Left lung (tissue), 10 donors: ENCODE measurements around the gene NTM. TPM values are rescaled to one million over a fixed set of nuclear protein-coding genes. Genes with fewer than 3 reads are reported as not detected.

Experiments used
- ATAC-seq: fragments of 200-7000 bp; cut with Tn5 transposase; one replicate; pipeline ENCODE4 v1.9.1; 2020; ENCODE audit warnings: moderate library complexity
- DNase-seq, 4 donors: peaks; one replicate each; pipeline ENCODE4 v3.0.0-alpha.2; 2013 to 2020
- H3K27ac ChIP-seq, 2 donors: fragments of 200-600 bp; sonication (generic) in 1 of 2; one replicate each; pipeline versions ENCODE4 v1.5.0 to v1.8.0; 2020 to 2021
- H3K27me3 ChIP-seq, 2 donors: fragments of 200-600 bp; sonication (generic) in 1 of 2; one replicate each; pipeline versions ENCODE4 v1.5.0 to v1.8.0; 2020 to 2021
- H3K36me3 ChIP-seq, 2 donors: fragments of 200-600 bp; sonication (generic) in 1 of 2; one replicate each; pipeline versions ENCODE4 v1.5.0 to v1.8.0; 2020 to 2021
- H3K4me1 ChIP-seq, 2 donors: fragments of 200-600 bp; one replicate each; pipeline ENCODE4 v1.8.0; 2021
- H3K4me3 ChIP-seq, 2 donors: fragments of 200-600 bp; sonication (generic) in 1 of 2; one replicate each; pipeline versions ENCODE4 v1.5.0 to v1.8.0; 2020 to 2021; ENCODE audit warnings: mild to moderate bottlenecking in 1 of 2
- H3K9me3 ChIP-seq, 2 donors: fragments of 200-600 bp; sonication (generic) in 1 of 2; one replicate each; pipeline versions ENCODE4 v1.5.0 to v1.8.0; 2020 to 2021
- intact Hi-C, 2 donors: fragments of 100-400 bp; cut with DNase I; formaldehyde crosslinking; loops; one replicate each; pipeline versions ENCODE4 v1.11.2 to v1.14.2; 2022
- polyA plus RNA-seq, 6 donors: library from polyadenylated mRNA; unstranded; fragments of 120-200 nt; gene quantifications; one replicate each; pipeline ENCODE4 v1.2.1, GENCODE V29; 2013; ENCODE audit not compliant: insufficient read length in 6 of 6
- total RNA-seq, 2 donors: library from RNA; stranded (reverse); fragmentation: NEBNext Ultra II Directional; extraction: Animal tissue kit (Norgen Biotek cat#: 25700); gene quantifications; one replicate each; pipeline ENCODE4 v1.2.1, GENCODE V29; 2021
- TF ChIP-seq, protein P1 (sequence below), 2 donors: fragments of 200-600 bp; sonication (generic) in 1 of 2; IDR thresholded peaks; one replicate each; pipeline versions ENCODE4 v1.5.0 to v1.8.0; 2021; ENCODE audit warnings: antibody characterized with exemption in 2 of 2
- donor health status: DM: no; HTN: yes; CAD: no.
- donor health status: DM: no; HTN: no; CAD: no.

Gene NTM
- total and polyA plus RNA-seq, 8 donors: 9.5 to 31.0 (median 21.1) TPM

DNA sequence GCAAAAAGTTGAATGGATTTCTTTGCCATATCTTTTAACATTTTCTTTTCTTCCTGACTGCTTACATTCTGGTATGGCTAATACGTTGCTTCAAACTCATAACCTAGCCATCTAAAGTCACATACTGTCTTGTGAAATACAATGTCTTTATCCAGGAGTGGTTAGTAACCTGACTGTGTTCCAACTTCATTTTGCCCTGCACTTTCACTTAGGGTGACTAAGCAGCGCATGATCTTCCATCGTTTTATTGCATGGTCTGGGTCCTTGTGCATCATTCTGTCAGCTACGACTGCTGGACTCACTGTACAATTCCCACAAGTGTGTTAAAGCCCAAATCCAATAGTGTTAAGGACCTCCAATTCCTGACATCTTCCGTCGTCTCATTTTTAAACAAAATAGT is 403.2 kb downstream of the NTM start:
- intact Hi-C loops: no loop called here
- ATAC-seq (no peak), DNase-seq (no peak)
- Histone ChIP-seq H3K4me1 (no peaks in the 10 kb centered on the region), H3K27ac (no peak overlapping the region), H3K36me3 (no peaks in the 10 kb centered on the region), H3K27me3 (no peaks in the 10 kb centered on the region), H3K9me3 (no peaks in the 10 kb centered on the region), H3K4me3 (no peak overlapping the region)
- TF ChIP-seq, protein P1, sequence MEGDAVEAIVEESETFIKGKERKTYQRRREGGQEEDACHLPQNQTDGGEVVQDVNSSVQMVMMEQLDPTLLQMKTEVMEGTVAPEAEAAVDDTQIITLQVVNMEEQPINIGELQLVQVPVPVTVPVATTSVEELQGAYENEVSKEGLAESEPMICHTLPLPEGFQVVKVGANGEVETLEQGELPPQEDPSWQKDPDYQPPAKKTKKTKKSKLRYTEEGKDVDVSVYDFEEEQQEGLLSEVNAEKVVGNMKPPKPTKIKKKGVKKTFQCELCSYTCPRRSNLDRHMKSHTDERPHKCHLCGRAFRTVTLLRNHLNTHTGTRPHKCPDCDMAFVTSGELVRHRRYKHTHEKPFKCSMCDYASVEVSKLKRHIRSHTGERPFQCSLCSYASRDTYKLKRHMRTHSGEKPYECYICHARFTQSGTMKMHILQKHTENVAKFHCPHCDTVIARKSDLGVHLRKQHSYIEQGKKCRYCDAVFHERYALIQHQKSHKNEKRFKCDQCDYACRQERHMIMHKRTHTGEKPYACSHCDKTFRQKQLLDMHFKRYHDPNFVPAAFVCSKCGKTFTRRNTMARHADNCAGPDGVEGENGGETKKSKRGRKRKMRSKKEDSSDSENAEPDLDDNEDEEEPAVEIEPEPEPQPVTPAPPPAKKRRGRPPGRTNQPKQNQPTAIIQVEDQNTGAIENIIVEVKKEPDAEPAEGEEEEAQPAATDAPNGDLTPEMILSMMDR (IDR thresholded peaks at IDR 0.05): no peak

- Histone ChIP-seq H3K27me3 (no peaks in the 10 kb centered on the region), H3K4me1 (no peaks in the 10 kb centered on the region), H3K36me3 (no peaks in the 10 kb centered on the region), H3K4me3 (no peak overlapping the region), H3K27ac (no peak overlapping the region), H3K9me3 (no peaks in the 10 kb centered on the region)
- TF ChIP-seq, protein P1 (IDR thresholded peaks at IDR 0.05): no peak
- ATAC-seq (no peak), DNase-seq (no peak)
- intact Hi-C loops: no loop called here
These were observed 405.8 kb downstream of the NTM start for GRCh38 chr11:131776211-131776610.

GRCh38 chr11:131785801-131786200 is 415.4 kb downstream of the NTM start:
- H3K36me3 ChIP-seq: no peaks in the 10 kb centered on the region
- no peak overlapping the region for H3K4me3 ChIP-seq
- no peaks in the 10 kb centered on the region for H3K4me1 ChIP-seq
- DNase-seq (no peak), ATAC-seq (no peak)
- TF ChIP-seq, protein P1 (IDR thresholded peaks at IDR 0.05): no peak
- intact Hi-C loops: no loop called here
- no peaks in the 10 kb centered on the region for H3K9me3 ChIP-seq
- H3K27me3 ChIP-seq: peaks cover 0 to 13% of the 10 kb centered on the region in 2 donors
- no peak overlapping the region for H3K27ac ChIP-seq

GRCh38 chr11:131787119-131787518 is 416.7 kb downstream of the NTM start:
- TF ChIP-seq, protein P1 (IDR thresholded peaks at IDR 0.05): no peak
- Histone ChIP-seq H3K27me3 (peaks cover 0 to 9% of the 10 kb centered on the region in 2 donors), H3K4me1 (no peaks in the 10 kb centered on the region), H3K9me3 (no peaks in the 10 kb centered on the region), H3K36me3 (no peaks in the 10 kb centered on the region), H3K4me3 (no peak overlapping the region), H3K27ac (no peak overlapping the region)
- no peak for ATAC-seq
- no peak for DNase-seq
- intact Hi-C loops: no loop called here

DNA sequence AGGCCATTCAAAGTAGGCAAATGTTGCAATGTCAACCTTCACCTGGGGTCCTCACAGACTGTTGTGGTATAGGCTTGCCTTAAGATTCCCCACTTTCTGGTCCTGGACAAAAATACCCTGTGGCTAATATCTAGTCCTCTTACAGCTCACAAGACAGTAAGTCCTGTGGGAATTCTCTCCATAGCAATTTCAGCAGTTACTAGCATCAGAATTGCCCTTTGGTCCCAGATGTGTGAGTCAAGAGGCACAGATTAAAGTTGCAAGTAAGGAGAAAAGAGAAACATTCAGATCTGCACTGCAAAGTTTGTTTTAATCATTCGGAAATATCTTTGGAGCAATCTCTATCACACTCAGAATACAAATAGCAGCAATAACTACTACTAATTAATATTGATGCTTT is 420.2 kb downstream of the NTM start:
- DNase-seq: no peak
- H3K27ac ChIP-seq: no peak overlapping the region
- H3K9me3 ChIP-seq: no peaks in the 10 kb centered on the region
- ATAC-seq: no peak
- intact Hi-C loops: no loop called here
- TF ChIP-seq, protein P1 (IDR thresholded peaks at IDR 0.05): no peak
- H3K36me3 ChIP-seq: no peaks in the 10 kb centered on the region
- no peak overlapping the region for H3K4me3 ChIP-seq
- H3K27me3 ChIP-seq: peaks cover 0 to 9% of the 10 kb centered on the region in 2 donors
- H3K4me1 ChIP-seq: no peaks in the 10 kb centered on the region
